ENCODE measurements around the gene OSBP2.

Gene OSBP2

GRCh38 chr22:30871391-30872284 lies 177.0 kb downstream of the OSBP2 start:
- no peak for DNase-seq

- no peak for DNase-seq
Measured at GRCh38 chr22:30872285-30873041, 177.8 kb downstream of the OSBP2 start.

- no peak for DNase-seq
Measured at GRCh38 chr22:30873086-30873650, 178.5 kb downstream of the OSBP2 start.

- DNase-seq: no peak
Measured at GRCh38 chr22:30873661-30874060, 179.0 kb downstream of the OSBP2 start.

GRCh38 chr22:30874431-30875370 lies 180.0 kb downstream of the OSBP2 start:
- no peak for DNase-seq

- no peak for DNase-seq
Measured at GRCh38 chr22:30875481-30876215, 181.0 kb downstream of the OSBP2 start.

GRCh38 chr22:30876221-30876751 lies 181.6 kb downstream of the OSBP2 start:
- DNase-seq: no peak

- no peak for DNase-seq
Measured at GRCh38 chr22:30876915-30877553, 182.4 kb downstream of the OSBP2 start.

GRCh38 chr22:30877662-30878515 lies 183.2 kb downstream of the OSBP2 start:
- no peak for DNase-seq

GRCh38 chr22:30878516-30879414 lies 184.1 kb downstream of the OSBP2 start:
- DNase-seq: no peak

GRCh38 chr22:30879415-30879797 lies 184.7 kb downstream of the OSBP2 start:
- no peak for DNase-seq

GRCh38 chr22:30880181-30880601 lies 185.5 kb downstream of the OSBP2 start:
- no peak for DNase-seq

GRCh38 chr22:30880847-30881246 lies 186.2 kb downstream of the OSBP2 start:
- no peak for DNase-seq

GRCh38 chr22:30881361-30882183 lies 186.9 kb downstream of the OSBP2 start:
- DNase-seq: no peak

GRCh38 chr22:30882184-30882717 lies 187.6 kb downstream of the OSBP2 start:
- no peak for DNase-seq

GRCh38 chr22:30882974-30883533 lies 188.4 kb downstream of the OSBP2 start:
- no peak for DNase-seq

- DNase-seq: no peak
Measured at GRCh38 chr22:30883586-30884145, 189.0 kb downstream of the OSBP2 start.
